GM10266 (cell line): Measurements from ENCODE around the gene SLC38A3.

Source experiments
- DNase-seq: peaks from one replicate; pipeline ENCODE4 v3.0.0; 2012; ENCODE audit errors: extremely low spot score
- TF ChIP-seq, protein P1 (sequence below): IDR thresholded peaks from 2 replicates; pipeline ENCODE4 v1.5.1; 2012; ENCODE audit warnings: mild to moderate bottlenecking, low read depth; ENCODE audit not compliant: control insufficient read depth, insufficient read depth; ENCODE audit errors: missing control alignments

Gene SLC38A3

DNA sequence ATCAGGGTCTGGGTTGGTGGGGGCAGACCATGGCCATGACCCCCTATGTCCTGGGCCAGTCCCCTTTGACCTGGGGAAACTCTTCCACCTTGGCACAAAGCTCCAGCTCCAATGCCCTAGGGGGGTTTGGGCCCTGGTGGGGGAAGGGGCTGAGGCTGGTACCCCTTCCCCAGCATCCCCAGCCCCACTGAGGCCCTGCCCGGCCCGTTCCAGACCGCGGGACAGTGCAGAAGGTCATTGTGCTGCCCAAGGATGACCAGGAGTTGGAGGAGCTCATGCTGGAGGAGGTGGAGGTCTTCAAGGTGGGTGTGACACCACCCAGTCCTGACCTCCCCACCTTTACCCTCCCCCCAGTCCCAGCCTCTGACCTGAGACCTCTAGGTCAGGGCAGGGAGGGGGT is 19.8 kb upstream of the SLC38A3 start:
- TF ChIP-seq, protein P1, sequence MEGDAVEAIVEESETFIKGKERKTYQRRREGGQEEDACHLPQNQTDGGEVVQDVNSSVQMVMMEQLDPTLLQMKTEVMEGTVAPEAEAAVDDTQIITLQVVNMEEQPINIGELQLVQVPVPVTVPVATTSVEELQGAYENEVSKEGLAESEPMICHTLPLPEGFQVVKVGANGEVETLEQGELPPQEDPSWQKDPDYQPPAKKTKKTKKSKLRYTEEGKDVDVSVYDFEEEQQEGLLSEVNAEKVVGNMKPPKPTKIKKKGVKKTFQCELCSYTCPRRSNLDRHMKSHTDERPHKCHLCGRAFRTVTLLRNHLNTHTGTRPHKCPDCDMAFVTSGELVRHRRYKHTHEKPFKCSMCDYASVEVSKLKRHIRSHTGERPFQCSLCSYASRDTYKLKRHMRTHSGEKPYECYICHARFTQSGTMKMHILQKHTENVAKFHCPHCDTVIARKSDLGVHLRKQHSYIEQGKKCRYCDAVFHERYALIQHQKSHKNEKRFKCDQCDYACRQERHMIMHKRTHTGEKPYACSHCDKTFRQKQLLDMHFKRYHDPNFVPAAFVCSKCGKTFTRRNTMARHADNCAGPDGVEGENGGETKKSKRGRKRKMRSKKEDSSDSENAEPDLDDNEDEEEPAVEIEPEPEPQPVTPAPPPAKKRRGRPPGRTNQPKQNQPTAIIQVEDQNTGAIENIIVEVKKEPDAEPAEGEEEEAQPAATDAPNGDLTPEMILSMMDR: no peak
- no peak for DNase-seq

DNA sequence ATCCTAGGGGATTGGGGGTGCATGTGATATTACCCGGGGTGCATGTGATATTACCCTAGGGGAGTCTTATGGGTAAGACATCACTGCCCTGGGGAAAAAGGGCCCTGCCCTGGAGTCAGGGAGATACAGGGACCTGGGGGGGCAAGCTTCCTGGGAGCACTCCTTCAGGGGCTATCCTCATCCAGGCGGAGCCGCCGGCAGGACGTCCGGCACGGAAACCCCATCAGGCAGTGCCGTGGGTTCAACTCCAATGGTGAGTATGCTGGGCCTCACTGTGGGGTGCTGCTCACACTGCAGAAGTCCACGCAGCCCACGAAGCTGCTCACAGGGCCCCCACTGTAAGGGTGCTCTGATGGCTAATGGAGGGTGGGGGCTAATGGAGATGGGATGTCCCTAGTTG is 19.0 kb upstream of the SLC38A3 start:
- TF ChIP-seq, protein P1: no peak
- DNase-seq: no peak

DNA sequence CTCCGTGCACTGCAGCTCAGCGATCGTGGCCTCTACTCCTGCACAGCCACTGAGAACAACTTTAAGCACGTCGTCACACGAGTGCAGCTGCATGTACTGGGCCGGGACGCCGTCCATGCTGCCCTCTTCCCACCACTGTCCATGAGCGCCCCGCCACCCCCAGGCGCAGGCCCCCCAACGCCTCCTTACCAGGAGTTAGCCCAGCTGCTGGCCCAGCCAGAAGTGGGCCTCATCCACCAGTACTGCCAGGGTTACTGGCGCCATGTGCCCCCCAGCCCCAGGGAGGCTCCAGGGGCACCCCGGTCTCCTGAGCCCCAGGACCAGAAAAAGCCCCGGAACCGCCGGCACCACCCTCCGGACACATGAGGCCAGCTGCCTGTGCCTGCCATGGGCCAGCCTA is 17.3 kb upstream of the SLC38A3 start:
- no peak for DNase-seq
- TF ChIP-seq, protein P1: no peak

DNA sequence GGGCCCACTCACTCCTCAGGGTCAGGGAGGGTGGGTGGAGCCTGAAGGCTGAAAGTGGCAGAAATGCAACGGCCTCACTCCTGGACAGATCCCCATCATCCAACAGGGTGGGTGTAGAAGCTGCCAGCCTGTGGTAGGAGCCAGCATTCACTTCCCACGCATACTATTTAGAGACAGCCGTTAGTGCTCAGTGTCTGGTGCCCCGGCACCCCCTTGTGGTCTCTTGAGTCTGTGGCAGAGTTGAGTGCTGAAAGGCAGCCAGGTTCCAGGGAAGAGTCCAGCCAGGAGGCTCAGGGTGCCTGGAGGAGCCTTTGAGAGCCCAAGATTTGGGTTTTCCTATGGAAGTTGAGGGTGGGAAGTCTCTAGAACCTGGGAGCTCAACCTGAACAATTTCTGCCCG is 15.8 kb upstream of the SLC38A3 start:
- TF ChIP-seq, protein P1: peak; percentile 64
- peak; percentile 74 for DNase-seq

DNA sequence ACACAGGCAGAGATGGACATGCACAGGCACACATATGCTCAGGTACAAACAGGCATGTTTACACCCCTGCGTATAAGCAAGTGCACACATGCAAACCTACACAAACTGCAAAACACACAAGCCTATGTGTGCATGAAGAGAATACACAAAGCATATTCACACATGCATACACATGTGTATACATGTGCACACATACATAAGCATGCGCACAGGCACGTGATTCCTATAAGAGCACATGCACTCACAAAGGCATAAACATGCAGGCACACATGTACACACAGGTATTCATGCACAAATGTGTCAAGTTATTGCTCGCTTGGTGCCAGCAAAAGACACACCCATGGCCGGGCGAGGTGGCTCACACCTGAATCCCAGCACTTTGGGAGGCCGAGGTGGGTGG is 15.1 kb upstream of the SLC38A3 start:
- TF ChIP-seq, protein P1: no peak
- DNase-seq: no peak

DNA sequence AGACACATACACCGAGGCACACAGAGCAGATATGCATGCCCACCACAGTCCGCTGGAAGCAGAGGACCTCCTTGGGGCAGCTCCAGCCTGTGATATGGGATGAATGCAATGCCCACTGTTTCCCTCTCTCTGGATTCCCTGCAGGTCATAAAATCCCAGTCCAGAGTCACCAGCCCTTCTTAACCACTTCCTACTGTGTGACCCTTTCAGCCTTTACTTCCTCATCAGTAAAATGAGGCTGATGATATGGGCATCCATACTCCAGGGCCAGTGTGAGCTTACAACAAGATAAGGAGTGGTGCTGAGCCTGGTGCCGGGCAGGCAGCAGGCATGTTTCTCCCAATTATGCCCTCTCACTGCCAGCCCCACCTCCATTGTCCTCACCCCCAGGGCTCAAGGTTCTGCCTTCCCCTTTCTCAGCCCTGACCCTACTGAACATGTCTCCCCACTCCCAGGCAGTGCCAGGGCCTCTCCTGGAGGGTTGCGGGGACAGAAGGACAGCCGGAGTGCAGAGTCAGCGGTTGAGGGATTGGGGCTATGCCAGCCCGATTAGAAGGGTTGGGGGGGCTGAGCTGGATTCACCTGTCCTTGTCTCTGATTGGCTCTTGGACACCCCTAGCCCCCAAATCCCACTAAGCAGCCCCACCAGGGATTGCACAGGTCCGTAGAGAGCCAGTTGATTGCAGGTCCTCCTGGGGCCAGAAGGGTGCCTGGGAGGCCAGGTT is 14.0 kb upstream of the SLC38A3 start, which contains the start of gene GNAT1:
TSS of gene GNAT1 (plus strand) at position 675 of the 725 bp plus-strand sequence. CDS start 116 bp downstream, outside the sequence.
- DNase-seq: no peak

DNA sequence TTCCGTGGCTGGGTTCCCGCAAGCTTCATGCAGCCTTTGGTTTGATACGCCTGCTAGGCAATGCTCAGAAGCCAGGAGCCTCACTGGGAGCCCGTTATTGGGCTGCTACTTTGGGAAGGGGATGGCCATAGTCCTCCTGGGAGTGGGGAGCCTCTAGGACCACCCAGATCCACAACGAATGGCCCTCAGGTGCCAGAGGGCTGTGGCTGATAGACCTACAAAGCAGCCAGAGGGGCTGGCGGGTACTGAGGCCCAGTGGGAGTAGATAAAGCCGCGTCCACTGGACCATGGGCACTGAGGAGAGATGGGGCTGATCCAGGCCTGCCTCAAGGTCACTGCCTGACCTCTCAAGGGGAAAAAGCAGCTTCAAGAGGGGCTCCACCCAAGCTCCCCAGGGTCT is 12.9 kb upstream of the SLC38A3 start:
- TF ChIP-seq, protein P1: no peak
- no peak for DNase-seq

More for the DNA sequence above, 14.0 kb upstream of the SLC38A3 start, which contains the start of gene GNAT1:
- TF ChIP-seq, protein P1: no peak
